NCI-H1417 treated with DMSO at 0.1 percent for 48 hours (cell line): ENCODE measurements around the gene ST8SIA6.
"Not testable (repeated sequence)": the region's sequence is repeated elsewhere in the genome, so short reads cannot be mapped to it uniquely, and the experiment has no call there.

ENCODE experiments used
- DNase-seq: peaks from one replicate; lab custom pipeline; 2025; lab: John Stamatoyannopoulos, UW

Gene ST8SIA6

GRCh38 chr10:17343118-17343517, 111.3 kb downstream of the ST8SIA6 start:
- DNase-seq, result no peak

GRCh38 chr10:17340144-17340829, 114.1 kb downstream of the ST8SIA6 start:
- no peak for DNase-seq

GRCh38 chr10:17335065-17335464, 119.3 kb downstream of the ST8SIA6 start:
- DNase-seq, result no peak

- no peak for DNase-seq
These were observed 123.9 kb downstream of the ST8SIA6 start for GRCh38 chr10:17330501-17330900.

GRCh38 chr10:17326377-17326776, 128.0 kb downstream of the ST8SIA6 start:
- DNase-seq, result no peak

GRCh38 chr10:17321957-17322356, 132.4 kb downstream of the ST8SIA6 start:
- not testable (repeated sequence) for DNase-seq

GRCh38 chr10:17316488-17317170, 137.8 kb downstream of the ST8SIA6 start:
- DNase-seq, result no peak

GRCh38 chr10:17309435-17309834, 145.0 kb downstream of the ST8SIA6 start:
- no peak for DNase-seq

GRCh38 chr10:17307123-17307522, 147.3 kb downstream of the ST8SIA6 start:
- DNase-seq, result no peak

GRCh38 chr10:17292375-17292774, 162.0 kb downstream of the ST8SIA6 start:
- DNase-seq, result no peak

GRCh38 chr10:17290226-17290625, 164.2 kb downstream of the ST8SIA6 start:
- no peak for DNase-seq

GRCh38 chr10:17289763-17290162, 164.6 kb downstream of the ST8SIA6 start:
- DNase-seq, result no peak

GRCh38 chr10:17286562-17287550, 167.5 kb downstream of the ST8SIA6 start:
- DNase-seq, result no peak

- DNase-seq, result no peak
These were observed 172.1 kb downstream of the ST8SIA6 start for GRCh38 chr10:17282311-17282710.

- DNase-seq, result no peak
These were observed 175.7 kb downstream of the ST8SIA6 start for GRCh38 chr10:17278607-17279240.

GRCh38 chr10:17276756-17277424, 177.5 kb downstream of the ST8SIA6 start:
- no peak for DNase-seq

- DNase-seq, result no peak
These were observed 181.0 kb downstream of the ST8SIA6 start for GRCh38 chr10:17273403-17273802.

- no peak for DNase-seq
These were observed 181.7 kb downstream of the ST8SIA6 start for GRCh38 chr10:17272648-17273047.
